GM19397 (cell line): ENCODE results near the gene NID1.
"Not testable (repeated sequence)": the region's sequence is repeated elsewhere in the genome, so short reads cannot be mapped to it uniquely, and the experiment has no call there.

Experiments used
- ATAC-seq: cut with Tn5 transposase; IDR thresholded peaks from one replicate; pipeline ENCODE4 v1.9.1; 2021; ENCODE audit warnings: mild to moderate bottlenecking, moderate library complexity; ENCODE audit not compliant: unreplicated experiment

NID1 gene

GRCh38 chr1:235971571-235972310 lies 93.1 kb downstream of the NID1 start:
- peak; percentile 93 for ATAC-seq

- no peak for ATAC-seq
These were observed 93.9 kb downstream of the NID1 start for GRCh38 chr1:235971020-235971419.

GRCh38 chr1:235968831-235969230 lies 96.1 kb downstream of the NID1 start:
- ATAC-seq, result no peak

- not testable (repeated sequence) for ATAC-seq
These were observed 98.8 kb downstream of the NID1 start for GRCh38 chr1:235966134-235966533.

GRCh38 chr1:235960809-235961208 lies 104.1 kb downstream of the NID1 start:
- no peak for ATAC-seq

- no peak for ATAC-seq
These were observed 106.9 kb downstream of the NID1 start for GRCh38 chr1:235958021-235958420.

GRCh38 chr1:235955777-235956176 lies 109.1 kb downstream of the NID1 start:
- no peak for ATAC-seq

GRCh38 chr1:235954306-235955283 lies 110.3 kb downstream of the NID1 start:
- peak; percentile 95 for ATAC-seq

GRCh38 chr1:235953801-235954200 lies 111.1 kb downstream of the NID1 start:
- ATAC-seq, result no peak

GRCh38 chr1:235952950-235953615 lies 111.8 kb downstream of the NID1 start:
- ATAC-seq, result no peak

- ATAC-seq, result no peak
These were observed 113.2 kb downstream of the NID1 start for GRCh38 chr1:235951661-235952060.

- no peak for ATAC-seq
These were observed 114.6 kb downstream of the NID1 start for GRCh38 chr1:235950318-235950717.

- ATAC-seq, result no peak
These were observed 116.0 kb downstream of the NID1 start for GRCh38 chr1:235948774-235949427.

- no peak for ATAC-seq
These were observed 116.9 kb downstream of the NID1 start for GRCh38 chr1:235947989-235948388.

GRCh38 chr1:235946571-235946981 lies 118.3 kb downstream of the NID1 start:
- peak; percentile 46 for ATAC-seq

- peak; percentile 73 for ATAC-seq
These were observed 118.9 kb downstream of the NID1 start for GRCh38 chr1:235945775-235946570.

GRCh38 chr1:235943581-235944114 lies 121.2 kb downstream of the NID1 start:
- ATAC-seq, result no peak

- ATAC-seq, result no peak
These were observed 121.8 kb downstream of the NID1 start for GRCh38 chr1:235942979-235943575.

- no peak for ATAC-seq
These were observed 122.3 kb downstream of the NID1 start for GRCh38 chr1:235942625-235942934.
